ENCODE data around the gene COMT. TPM values are rescaled to one million over a fixed set of nuclear protein-coding genes. Genes with fewer than 3 reads are reported as not detected.

Gene COMT
- total and polyA plus RNA-seq, 9 donors = 23.1 to 200 (median 161) TPM

- no peak for TF ChIP-seq CTCF (IDR thresholded peaks at IDR 0.05)
- no peak for TF ChIP-seq POLR2A (IDR thresholded peaks at IDR 0.05)
- TF ChIP-seq EP300 (IDR thresholded peaks at IDR 0.05) = no peak
- WGBS, 3 donors = 93 to 98% (median 95%) methylated on average over 6 to 7 of the region's 7 CpGs
- Histone ChIP-seq H3K36me3 (no peaks in the 10 kb centered on the region), H3K4me3 (no peak overlapping the region), H3K9me3 (no peaks in the 10 kb centered on the region), H3K4me1 (ENCODE audit: insufficient read depth) (peaks cover 4% of the 10 kb centered on the region), H3K27ac (no peak overlapping the region), H3K27me3 (no peaks in the 10 kb centered on the region)
- intact Hi-C loops (cut with DNase I) = loop anchor here in 1 of 4 donors (10.0 kb wide), 1 partner anchor 57 kb away; no protein-coding TSS in a partner anchor
- no peak for DNase-seq
Observed at GRCh38 chr22:19902245-19902715, 39.3 kb upstream of the COMT start.

GRCh38 chr22:19903031-19903430, 38.5 kb upstream of the COMT start:
- Histone ChIP-seq H3K27me3 (no peaks in the 10 kb centered on the region), H3K4me3 (no peak overlapping the region), H3K27ac (no peak overlapping the region), H3K9me3 (no peaks in the 10 kb centered on the region), H3K36me3 (no peaks in the 10 kb centered on the region), H3K4me1 (ENCODE audit: insufficient read depth) (peaks cover 4% of the 10 kb centered on the region)
- 84 to 92% (median 87%) methylated on average over 9 of the region's 9 CpGs for WGBS, 3 donors
- DNase-seq = no peak
- TF ChIP-seq CTCF (IDR thresholded peaks at IDR 0.05) = no peak
- no peak for TF ChIP-seq POLR2A (IDR thresholded peaks at IDR 0.05)
- intact Hi-C loops (cut with DNase I) = loop anchor here in 1 of 4 donors (10.0 kb wide), 1 partner anchor 58 kb away; no protein-coding TSS in a partner anchor

- 82 to 90% (median 90%) methylated on average over 12 of the region's 12 CpGs for WGBS, 3 donors
- DNase-seq = no peak
- H3K27me3 ChIP-seq = no peaks in the 10 kb centered on the region
- H3K4me3 ChIP-seq = no peak overlapping the region
- no peak overlapping the region for H3K27ac ChIP-seq
- H3K4me1 ChIP-seq (ENCODE audit: insufficient read depth) = peaks cover 4% of the 10 kb centered on the region
- intact Hi-C loops (cut with DNase I) = loop anchor here in 1 of 4 donors (10.0 kb wide), 1 partner anchor 59 kb away; no protein-coding TSS in a partner anchor
- H3K9me3 ChIP-seq = no peaks in the 10 kb centered on the region
- TF ChIP-seq POLR2A (IDR thresholded peaks at IDR 0.05) (no peak), CTCF (IDR thresholded peaks at IDR 0.05) (no peak)
- H3K36me3 ChIP-seq = no peaks in the 10 kb centered on the region
Observed at GRCh38 chr22:19903513-19903912, 38.1 kb upstream of the COMT start.

GRCh38 chr22:19904174-19904856, 37.3 kb upstream of the COMT start:
- Histone ChIP-seq H3K4me1 (ENCODE audit: insufficient read depth) (peaks cover 4% of the 10 kb centered on the region), H3K9me3 (no peaks in the 10 kb centered on the region), H3K27me3 (no peaks in the 10 kb centered on the region), H3K36me3 (no peaks in the 10 kb centered on the region), H3K4me3 (no peak overlapping the region), H3K27ac (no peak overlapping the region)
- no peak for TF ChIP-seq CTCF (IDR thresholded peaks at IDR 0.05)
- no peak for TF ChIP-seq POLR2A (IDR thresholded peaks at IDR 0.05)
- TF ChIP-seq EP300 (IDR thresholded peaks at IDR 0.05) = no peak
- intact Hi-C loops (cut with DNase I) = loop anchor here in 1 of 4 donors (10.0 kb wide), 1 partner anchor 60 kb away; no protein-coding TSS in a partner anchor
- no peak for DNase-seq
- 74 to 77% (median 75%) methylated on average over 16 of the region's 16 CpGs for WGBS, 3 donors

Data from ovary (tissue), 9 donors.